Cardiac septum (tissue), 1 donor: ENCODE results near the gene PAFAH1B2. TPM values are rescaled to one million over a fixed set of nuclear protein-coding genes. Genes with fewer than 3 reads are reported as not detected.
A peak's percentile ranks its signal among the peaks of the same experiment; 100 is the strongest.

Source experiments
- DNase-seq: peaks from one replicate; pipeline ENCODE4 v3.0.0-alpha.2; 2020; ENCODE audit warnings: low spot score
- intact Hi-C: fragments of 100-400 bp; cut with DNase I; formaldehyde crosslinking; loops from one replicate; pipeline ENCODE4 v1.14.0; 2022
- total RNA-seq: library from RNA; stranded (reverse); fragmentation: NEBNext Ultra II Directional; extraction: Animal tissue kit (Norgen Biotek cat#: 25700); gene quantifications from one replicate; pipeline ENCODE4 v1.2.1, GENCODE V29; 2021
- donor health status: DM: no; HTN: no; CAD: no.

PAFAH1B2 gene
- total RNA-seq, 1 donor from 2014 or later: 68.9 TPM

GRCh38 chr11:117214404-117215110 is 70.5 kb downstream of the PAFAH1B2 start:
- DNase-seq: no peak
- intact Hi-C loops: no loop called here

GRCh38 chr11:117217141-117218084 is 73.3 kb downstream of the PAFAH1B2 start:
- DNase-seq: no peak
- intact Hi-C loops: loop anchor here (1.0 kb wide), 1 partner anchor 18 kb away; the partner anchor contains the start of gene TAGLN

- intact Hi-C loops: no loop called here
- no peak for DNase-seq
Observed at GRCh38 chr11:117218133-117218915, 74.2 kb downstream of the PAFAH1B2 start.

GRCh38 chr11:117219001-117219400 is 74.9 kb downstream of the PAFAH1B2 start:
- DNase-seq: no peak
- intact Hi-C loops: no loop called here

- intact Hi-C loops: no loop called here
- no peak for DNase-seq
Observed at GRCh38 chr11:117219455-117219854, 75.4 kb downstream of the PAFAH1B2 start.

- intact Hi-C loops: loop anchor here (2.0 kb wide), 1 partner anchor 121 kb away; the partner anchor contains the start of gene SIK3
- DNase-seq: no peak
Observed at GRCh38 chr11:117219995-117220394, 75.9 kb downstream of the PAFAH1B2 start.

GRCh38 chr11:117220568-117220967 is 76.5 kb downstream of the PAFAH1B2 start:
- DNase-seq: no peak
- intact Hi-C loops: loop anchor here (2.0 kb wide), 1 partner anchor 122 kb away; the partner anchor contains the start of gene SIK3

GRCh38 chr11:117220999-117221774 is 77.1 kb downstream of the PAFAH1B2 start:
- peak; percentile 76 for DNase-seq

GRCh38 chr11:117221775-117222517 is 77.9 kb downstream of the PAFAH1B2 start:
- DNase-seq: peak; percentile 72
- intact Hi-C loops: loop anchor here (2.0 kb wide), 2 partner anchors 123 to 429 kb away; partner anchors contain the start of gene SIK3

More at GRCh38 chr11:117220999-117221774, 77.1 kb downstream of the PAFAH1B2 start:
- intact Hi-C loops: loop anchor here (2.0 kb wide), 1 partner anchor 122 kb away; the partner anchor contains the start of gene SIK3

GRCh38 chr11:117222991-117223740 is 79.1 kb downstream of the PAFAH1B2 start:
- DNase-seq: peak; percentile 66
- intact Hi-C loops: loop anchor here (2.0 kb wide), 1 partner anchor 430 kb away; no protein-coding TSS in a partner anchor

GRCh38 chr11:117223741-117224689 is 79.9 kb downstream of the PAFAH1B2 start:
- intact Hi-C loops: loop anchor here (2.0 kb wide), 2 partner anchors 45 to 431 kb away; partner anchors contain the start of gene SIDT2
- no peak for DNase-seq

GRCh38 chr11:117225553-117226170 is 81.6 kb downstream of the PAFAH1B2 start:
- intact Hi-C loops: loop anchor here (2.0 to 5.0 kb wide), 2 partner anchors 47 to 343 kb away; partner anchors contain the start of gene SIDT2

More at GRCh38 chr11:117225553-117226170, 81.6 kb downstream of the PAFAH1B2 start:
- no peak for DNase-seq
